AG09319 (cell line): ENCODE data around the gene METTL23.
A peak's percentile ranks its signal among the peaks of the same experiment; 100 is the strongest.
"Not testable (repeated sequence)": the region's sequence is repeated elsewhere in the genome, so short reads cannot be mapped to it uniquely, and the experiment has no call there.

Source experiments
- DNase-seq: peaks from one replicate; pipeline ENCODE4 v3.0.0-alpha.2; 2010; ENCODE audit warnings: low read depth; ENCODE audit errors: extremely low read depth
- CTCF ChIP-seq: IDR thresholded peaks from 2 replicates; pipeline ENCODE4 v1.5.1; 2011; ENCODE audit warnings: low read depth, mild to moderate bottlenecking, inconsistent platforms, low read length, moderate library complexity

Gene METTL23

GRCh38 chr17:76725580-76726230 lies 934 bp upstream of the METTL23 start:
- no peak for DNase-seq
- TF ChIP-seq CTCF: no peak

- peak; percentile 91 for DNase-seq
- no peak for TF ChIP-seq CTCF
Measured at GRCh38 chr17:76726231-76726775, 336 bp upstream of the METTL23 start, which contains the start of gene JMJD6. Gene JMJD6 (minus strand): TSS chr17:76726606. CDS start chr17:76726475, 131 bp downstream.

GRCh38 chr17:76727745-76728456 lies 1.3 kb downstream of the METTL23 start:
- no peak for DNase-seq
- no peak for TF ChIP-seq CTCF

DNA sequence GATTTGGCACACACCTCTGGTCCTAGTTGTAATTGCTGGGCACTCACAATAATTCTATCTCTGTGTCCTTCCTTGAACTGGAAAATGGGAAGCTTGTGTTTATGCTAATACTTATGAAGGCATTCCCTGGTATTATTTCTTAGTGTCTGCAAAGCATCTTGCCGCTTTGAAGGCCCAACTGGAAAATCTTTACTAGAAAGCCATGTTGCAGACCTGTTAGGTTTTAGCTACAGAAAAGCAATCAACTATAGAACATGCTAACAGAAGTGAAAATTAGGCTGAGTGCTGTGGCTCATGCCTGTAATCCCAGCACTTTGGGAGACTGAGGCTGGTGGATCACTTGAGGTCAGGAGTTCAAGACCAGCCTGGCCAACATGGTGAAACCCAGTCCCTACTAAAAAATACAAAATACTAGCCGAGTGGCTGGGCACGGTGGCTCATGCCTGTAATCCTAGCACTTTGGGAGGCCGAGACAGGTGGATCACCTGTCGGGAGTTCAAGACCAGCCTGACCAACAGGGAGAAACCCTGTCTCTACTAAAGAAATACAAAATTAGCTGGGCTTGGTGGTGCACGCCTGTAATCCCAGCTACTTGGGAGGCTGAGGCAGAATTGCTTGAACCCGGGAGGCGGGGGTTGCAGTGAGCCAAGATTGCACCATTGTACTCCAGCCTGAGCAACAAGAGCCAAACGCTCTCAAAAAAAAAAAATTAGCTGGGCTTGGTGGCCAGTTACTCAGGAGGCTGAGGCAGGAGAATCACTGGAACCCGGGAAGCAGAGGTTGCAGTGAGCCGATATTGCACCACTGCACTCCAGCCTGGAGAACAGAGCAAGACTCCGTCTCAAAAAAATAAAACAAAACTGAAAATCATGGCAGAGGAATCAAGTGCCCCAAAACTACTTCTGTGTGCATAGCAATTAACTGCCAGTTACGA lies 5.4 kb downstream of the METTL23 start:
- DNase-seq: not testable (repeated sequence)

- DNase-seq: no peak
Measured at GRCh38 chr17:76732734-76733617, 6.3 kb downstream of the METTL23 start.

GRCh38 chr17:76733618-76733957 lies 6.9 kb downstream of the METTL23 start:
- no peak for DNase-seq
- TF ChIP-seq CTCF: no peak

More at GRCh38 chr17:76732734-76733617, 6.3 kb downstream of the METTL23 start:
- no peak for TF ChIP-seq CTCF
